LNCAP (cell line): ENCODE results near the gene BICC1.

Source experiments
- CTCF ChIP-seq: fragments of 450-650 bp; IDR thresholded peaks from 2 replicates; pipeline ENCODE4 v1.5.1; 2017; ENCODE audit warnings: mild to moderate bottlenecking

Gene BICC1

GRCh38 chr10:58843760-58844159 is 331.1 kb downstream of the BICC1 start:
- no peak for TF ChIP-seq CTCF

DNA sequence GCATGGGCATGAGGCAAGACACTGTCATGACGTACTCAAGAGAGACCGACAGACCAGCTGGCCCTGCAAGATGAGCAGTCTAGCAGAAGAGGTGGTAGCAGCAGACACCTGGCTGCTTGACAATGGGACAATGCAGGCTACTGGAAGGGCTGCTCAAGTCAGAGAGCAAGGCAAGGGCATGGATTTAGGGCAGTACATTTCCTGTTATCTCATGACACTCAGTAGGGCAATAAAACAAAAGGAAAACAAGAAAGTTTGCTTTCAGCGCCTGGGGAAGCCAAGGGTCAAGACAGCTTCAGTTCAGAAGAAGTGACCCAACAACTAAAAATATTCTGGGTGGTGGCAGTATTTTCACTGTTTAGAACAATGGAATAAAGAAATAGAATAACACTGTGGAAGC is 332.0 kb downstream of the BICC1 start:
- no peak for TF ChIP-seq CTCF

- TF ChIP-seq CTCF, result no peak
Measured at GRCh38 chr10:58846856-58847255, 334.2 kb downstream of the BICC1 start.

- no peak for TF ChIP-seq CTCF
Measured at GRCh38 chr10:58851606-58852005, 338.9 kb downstream of the BICC1 start.

DNA sequence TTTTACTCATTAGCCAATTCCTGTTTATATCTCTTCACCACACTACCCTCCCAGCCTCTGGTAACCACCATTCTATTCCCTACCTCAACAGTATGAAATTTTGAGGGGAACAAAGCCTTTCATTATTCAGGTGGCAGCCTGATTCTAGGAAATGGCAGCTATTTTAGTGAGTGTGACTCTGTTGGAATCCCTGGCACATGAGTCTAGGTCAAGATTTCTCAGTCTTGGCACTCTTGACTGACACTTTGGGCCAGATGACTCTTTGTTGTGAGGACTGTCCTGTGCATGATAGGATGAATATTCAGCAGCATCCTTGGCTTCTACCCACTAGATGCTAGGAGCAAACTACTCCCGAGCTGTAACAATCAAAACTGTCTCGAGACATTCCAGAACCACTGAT is 341.0 kb downstream of the BICC1 start:
- no peak for TF ChIP-seq CTCF

- no peak for TF ChIP-seq CTCF
Measured at GRCh38 chr10:58854811-58855210, 342.1 kb downstream of the BICC1 start.

GRCh38 chr10:58856508-58857240 is 344.0 kb downstream of the BICC1 start:
- TF ChIP-seq CTCF, result no peak
